Measurements from ENCODE around the gene GBX1.

The GBX1 gene

DNA sequence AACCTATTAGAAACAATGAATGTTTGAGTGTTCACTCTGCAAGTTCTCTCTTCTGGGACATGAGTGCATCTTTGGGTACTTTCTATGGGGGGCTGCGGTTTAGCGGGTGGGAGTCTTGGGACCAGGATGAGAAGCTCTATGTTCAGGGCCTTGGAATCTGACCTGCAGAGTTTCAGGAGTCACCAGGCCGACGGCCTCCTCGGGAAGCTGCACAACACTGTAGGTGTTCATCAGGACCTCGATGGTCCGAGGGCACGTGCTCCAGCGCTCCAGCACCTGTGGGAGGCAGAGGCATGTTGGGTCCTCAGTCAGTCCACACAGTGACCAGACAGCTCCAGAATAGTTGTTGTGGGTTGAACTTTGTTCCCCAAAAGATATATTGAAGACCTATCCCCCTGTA lies 8.9 kb upstream of the GBX1 start:
- TF ChIP-seq, protein P1, sequence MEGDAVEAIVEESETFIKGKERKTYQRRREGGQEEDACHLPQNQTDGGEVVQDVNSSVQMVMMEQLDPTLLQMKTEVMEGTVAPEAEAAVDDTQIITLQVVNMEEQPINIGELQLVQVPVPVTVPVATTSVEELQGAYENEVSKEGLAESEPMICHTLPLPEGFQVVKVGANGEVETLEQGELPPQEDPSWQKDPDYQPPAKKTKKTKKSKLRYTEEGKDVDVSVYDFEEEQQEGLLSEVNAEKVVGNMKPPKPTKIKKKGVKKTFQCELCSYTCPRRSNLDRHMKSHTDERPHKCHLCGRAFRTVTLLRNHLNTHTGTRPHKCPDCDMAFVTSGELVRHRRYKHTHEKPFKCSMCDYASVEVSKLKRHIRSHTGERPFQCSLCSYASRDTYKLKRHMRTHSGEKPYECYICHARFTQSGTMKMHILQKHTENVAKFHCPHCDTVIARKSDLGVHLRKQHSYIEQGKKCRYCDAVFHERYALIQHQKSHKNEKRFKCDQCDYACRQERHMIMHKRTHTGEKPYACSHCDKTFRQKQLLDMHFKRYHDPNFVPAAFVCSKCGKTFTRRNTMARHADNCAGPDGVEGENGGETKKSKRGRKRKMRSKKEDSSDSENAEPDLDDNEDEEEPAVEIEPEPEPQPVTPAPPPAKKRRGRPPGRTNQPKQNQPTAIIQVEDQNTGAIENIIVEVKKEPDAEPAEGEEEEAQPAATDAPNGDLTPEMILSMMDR (conservative IDR thresholded peaks at IDR 0.05), result no peak
- no peak overlapping the region for H3K27ac ChIP-seq

DNA sequence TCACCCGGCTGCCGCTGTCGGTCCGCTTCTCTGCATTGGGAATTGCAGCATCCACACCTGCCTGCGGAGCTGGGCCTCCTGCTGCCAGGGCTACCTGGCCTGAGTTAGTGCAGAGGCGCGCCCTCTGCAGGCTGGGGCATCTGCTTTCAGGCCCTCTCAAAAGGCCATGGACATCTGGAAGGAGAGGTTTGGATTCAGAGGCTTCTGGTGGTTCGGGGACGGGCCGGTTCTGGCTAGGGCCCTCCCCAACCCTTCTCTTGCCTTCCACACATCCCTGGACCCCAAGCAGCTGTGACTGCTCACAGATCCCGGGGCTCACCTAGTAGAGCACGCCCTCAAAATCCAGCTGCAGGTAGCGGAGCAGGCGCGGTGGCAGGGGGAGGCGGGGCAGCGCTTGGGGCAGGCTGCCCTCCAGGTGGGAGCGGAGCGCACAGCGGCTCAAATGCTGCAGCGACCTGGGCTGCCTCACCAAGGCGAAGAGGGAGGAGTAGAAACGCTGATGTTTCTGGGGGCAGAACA lies 8.4 kb upstream of the GBX1 start:
- TF ChIP-seq, protein P1 (conservative IDR thresholded peaks at IDR 0.05), result peak; percentile 22; the same call in 1 of the 2 replicates
- no peak overlapping the region for H3K27ac ChIP-seq

DNA sequence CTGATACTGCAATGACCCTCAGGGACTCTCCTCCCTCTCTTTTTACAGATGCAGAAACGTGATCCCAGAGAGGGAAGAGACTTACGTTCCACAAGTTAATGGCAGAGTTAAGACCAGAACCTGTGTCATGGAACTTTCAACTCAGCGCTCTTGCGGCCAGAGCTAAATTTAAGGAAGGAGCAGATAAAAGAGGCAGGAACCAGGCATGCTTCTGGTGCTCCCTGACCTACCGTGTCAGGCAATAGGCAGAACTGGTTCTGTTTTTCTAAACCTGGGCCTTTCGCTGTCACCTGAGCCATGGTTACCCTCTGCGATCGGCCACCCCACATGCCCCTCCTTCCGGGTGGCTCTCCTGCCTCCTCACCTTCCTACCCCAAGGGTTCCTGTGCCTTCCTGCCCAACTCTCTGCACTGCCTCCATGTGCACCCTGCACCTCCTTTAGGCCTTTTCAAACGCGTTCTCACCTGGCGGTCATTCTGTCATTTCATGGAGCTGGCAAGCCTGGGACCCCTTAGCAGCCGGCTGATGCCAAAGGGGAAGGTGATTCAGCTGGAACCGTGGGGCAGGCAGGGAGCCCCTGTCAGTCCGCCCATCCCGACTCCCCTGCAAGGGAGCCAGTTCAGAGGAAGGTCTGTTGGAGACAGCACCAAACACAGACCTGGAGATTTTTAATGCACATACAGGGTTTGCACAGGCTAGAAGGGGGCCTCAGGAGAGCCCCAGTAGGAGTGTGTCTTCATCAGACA lies 7.7 kb upstream of the GBX1 start:
- TF ChIP-seq, protein P1 (conservative IDR thresholded peaks at IDR 0.05), result no peak
- no peak overlapping the region for H3K27ac ChIP-seq

DNA sequence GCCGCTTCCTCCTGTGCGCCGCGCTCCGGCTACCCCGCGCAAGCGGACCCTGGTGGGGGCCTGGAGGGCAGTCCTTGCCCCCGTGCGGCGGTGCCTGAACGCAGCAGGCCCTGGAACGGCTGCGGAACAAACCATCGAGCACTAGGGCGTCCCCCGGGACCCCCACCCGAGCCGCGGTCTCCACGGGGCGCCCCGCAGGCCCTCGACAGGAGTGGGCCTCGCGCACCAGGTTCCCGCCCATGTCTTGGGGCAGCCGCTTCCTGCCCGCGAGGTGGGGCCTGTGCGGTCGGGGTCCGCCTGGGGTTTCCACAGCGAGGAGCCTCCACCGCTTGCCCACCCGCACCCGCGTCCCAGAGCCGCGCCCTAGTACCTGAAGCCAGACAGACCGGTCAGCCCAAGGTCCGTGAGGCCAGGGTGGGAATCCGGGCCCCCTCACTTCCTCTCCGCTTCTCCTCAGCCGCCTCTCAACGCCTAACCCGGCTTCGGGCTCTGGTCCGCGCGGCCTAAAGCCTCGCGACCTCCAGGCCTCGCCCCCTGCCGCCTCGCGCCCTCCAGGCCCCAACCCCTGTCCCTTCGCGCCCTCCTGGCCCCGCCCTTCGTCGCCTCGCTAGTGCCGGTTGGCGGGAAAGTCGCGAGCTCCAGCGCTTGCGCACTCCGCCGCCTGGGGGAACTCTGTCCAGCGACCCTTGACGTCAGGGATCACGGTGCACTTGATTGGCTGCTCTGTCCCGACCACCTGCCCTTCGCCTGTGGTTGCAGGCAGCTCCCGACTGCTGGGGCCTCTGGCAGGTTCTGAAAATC lies 7.0 kb upstream of the GBX1 start:
- H3K27ac ChIP-seq, result no peak overlapping the region
- TF ChIP-seq, protein P1 (conservative IDR thresholded peaks at IDR 0.05), result no peak

DNA sequence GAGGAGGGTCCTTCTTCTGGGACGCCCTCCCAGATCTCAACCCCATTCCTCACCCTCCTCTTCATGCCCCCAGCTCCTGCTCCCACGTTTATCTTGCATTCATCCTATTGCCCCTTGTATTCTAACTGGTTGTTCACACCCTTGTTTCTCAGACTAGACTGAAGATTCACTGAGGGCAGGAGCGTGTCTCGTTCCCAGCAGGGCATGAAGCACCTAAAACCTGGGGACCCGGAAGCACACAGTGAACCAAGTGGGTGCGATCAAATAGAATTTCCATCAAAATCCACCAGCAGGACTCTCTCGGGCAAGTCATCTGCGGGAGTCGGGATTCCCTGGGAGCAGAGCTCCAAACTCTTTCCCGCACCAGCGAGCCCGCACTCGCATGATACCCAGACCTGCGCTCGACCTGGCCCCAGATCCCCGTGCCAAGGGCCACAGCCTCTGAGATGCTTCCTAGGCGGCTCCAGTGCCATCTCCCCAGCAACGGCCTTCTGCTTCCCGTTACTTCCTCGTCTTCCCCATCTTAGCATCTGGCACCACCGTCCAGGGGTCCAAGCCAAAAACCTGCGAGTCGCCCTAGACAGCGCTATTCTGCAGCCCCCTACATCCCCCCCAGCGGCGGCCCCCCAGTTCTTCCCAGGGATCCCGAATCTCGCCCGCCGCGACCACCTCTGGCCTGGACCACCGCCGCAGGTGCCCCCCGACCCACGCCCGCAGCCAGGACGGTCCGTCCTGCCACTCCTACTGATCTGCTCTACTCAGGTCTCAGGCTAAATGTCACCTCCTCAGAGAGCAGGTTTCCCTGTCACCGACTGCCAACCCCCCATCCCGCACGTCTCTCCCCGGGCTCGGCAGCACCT lies 6.1 kb upstream of the GBX1 start:
- H3K27ac ChIP-seq, result no peak overlapping the region
- TF ChIP-seq, protein P1 (conservative IDR thresholded peaks at IDR 0.05), result no peak

DNA sequence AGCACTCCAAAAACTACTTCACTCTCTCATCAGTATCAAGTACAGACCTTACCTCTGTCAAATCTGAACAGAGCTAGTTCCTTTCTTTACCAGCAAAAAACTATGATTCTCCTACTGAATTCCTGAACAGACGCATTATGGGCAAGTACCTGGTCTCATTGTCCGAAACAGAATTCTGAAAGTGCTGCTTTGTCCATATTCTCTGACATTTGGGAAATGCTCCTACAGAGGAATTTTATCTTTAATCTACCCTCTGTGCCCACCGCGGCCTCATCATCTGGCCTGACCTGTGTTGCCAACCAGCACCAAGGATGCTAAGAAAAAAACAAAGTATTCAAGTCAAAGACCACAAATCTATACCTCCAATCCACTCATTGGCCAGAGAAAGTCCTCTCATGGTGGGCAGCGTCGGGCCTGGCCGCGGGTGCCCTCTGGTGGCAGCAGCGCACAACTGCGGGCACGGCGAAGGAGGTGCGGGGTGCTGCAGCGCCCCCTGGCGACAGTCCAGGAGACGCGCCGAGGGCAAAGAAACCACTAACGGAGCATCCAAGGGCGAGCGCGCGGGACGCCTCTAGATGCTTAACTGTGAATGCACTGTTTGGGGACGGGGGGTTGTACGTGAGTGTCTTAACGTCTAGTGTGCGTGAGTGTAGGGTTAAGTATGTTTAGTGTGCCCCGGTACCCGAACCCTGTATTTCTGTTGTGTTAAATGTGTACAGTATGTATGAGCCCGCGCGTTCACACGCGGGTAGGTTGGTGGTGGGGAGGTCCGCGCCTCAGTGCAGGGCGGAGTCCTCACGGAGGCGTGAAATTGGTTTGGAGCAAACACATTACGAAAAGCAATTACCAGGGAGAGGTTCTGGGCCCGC lies 5.0 kb upstream of the GBX1 start:
- no peak overlapping the region for H3K27ac ChIP-seq
- TF ChIP-seq, protein P1 (conservative IDR thresholded peaks at IDR 0.05), result peak; percentile 100
